T follicular helper cell (primary cell): Measurements from ENCODE around the gene ITSN1.

Experiments used
- DNase-seq: peaks from one replicate; pipeline ENCODE4 v3.0.0-alpha.2; 2020; ENCODE audit warnings: low read depth

The ITSN1 gene

GRCh38 chr21:33840771-33841170 is 198.5 kb downstream of the ITSN1 start:
- no peak for DNase-seq

- no peak for DNase-seq
These were observed 199.3 kb downstream of the ITSN1 start for GRCh38 chr21:33841561-33841960.

DNA sequence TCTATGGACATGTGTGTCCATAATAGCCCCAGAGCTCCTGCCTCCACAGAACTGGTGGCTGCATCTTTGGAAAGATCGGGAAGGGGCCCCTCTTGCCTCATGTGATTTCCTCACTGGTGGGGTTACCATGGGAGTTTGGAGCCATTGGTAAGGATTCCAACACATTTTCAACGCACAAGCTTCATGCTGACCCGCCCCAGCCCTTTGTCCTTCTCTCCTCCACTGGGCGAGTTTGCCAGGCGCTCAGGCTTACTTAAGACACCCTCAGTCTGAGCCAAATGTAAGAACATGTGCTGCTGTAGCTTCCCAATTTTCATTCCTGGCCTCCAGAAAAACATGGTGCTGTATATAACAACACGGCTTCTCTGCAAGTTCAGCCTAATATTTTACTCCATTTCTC is 200.9 kb downstream of the ITSN1 start:
- DNase-seq: no peak

DNA sequence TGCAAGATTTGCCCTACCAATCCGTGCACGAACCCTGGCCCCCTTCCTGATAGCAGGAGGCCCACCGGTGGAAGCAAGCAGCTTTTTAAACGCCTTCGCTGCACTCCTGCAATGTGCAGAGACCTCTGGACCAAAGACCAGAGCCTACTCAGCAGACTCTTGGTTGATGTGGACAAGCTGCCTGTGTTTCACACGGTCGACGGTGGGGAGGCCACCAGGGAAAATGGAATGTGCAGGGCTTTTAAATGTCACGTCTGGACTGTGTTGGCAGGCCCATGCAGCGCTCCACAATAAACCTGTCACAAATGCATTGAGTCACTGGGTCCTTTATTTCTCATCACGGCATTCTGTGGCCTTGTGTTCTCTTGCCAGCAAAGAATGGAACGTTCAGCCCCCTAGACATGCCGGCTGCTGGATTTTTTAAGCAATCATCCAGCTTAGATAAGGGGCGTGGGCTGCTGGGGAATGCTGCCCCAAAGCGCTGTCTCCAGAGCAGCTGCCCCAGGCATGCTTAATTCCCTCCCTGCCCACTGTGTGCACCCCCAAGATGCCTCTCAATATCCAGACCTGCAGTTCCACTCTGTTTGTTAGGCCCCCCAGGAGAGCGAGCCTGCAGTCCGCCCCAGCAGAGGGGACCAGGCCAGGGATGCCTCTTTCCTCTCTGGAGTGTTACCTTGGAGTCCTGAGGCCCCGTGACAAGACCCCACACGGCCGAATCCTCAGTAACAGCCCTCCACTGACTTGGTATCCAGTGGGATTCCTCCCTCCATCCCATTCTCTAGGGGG is 202.0 kb downstream of the ITSN1 start:
- no peak for DNase-seq

DNA sequence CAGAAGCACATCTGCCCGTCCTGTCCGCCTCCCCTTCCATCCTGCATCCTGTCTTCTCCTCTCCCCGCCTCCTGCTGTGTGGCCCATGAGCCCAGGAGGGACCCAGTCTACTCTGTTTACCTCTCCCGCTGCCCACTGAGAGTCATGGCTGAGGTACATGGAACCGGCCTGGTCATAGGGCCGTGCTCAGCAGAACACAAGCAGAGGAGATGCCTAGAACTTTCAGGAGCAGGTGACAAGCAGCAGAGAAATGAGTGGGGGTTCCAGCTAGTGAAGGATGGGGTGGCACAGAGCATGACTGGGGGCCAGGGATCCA is 202.5 kb downstream of the ITSN1 start:
- no peak for DNase-seq

DNA sequence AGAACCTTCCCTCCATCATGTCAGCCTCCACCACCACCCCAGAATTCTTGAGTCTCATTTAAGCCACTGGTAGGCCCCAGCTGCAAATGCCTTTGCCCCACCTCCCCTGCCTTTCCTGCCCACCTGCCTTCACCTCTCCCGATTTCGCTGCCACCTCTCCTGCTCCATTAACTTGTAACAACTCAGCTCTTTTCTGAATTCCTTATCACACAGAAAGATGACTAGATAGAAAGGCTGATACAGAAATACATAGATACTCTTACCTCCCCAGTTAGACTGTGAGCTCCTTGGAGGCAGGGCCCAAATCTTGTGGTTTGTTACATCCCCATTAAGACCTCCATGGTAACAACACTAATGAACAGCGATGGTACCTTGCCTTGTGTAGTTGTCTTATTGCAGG is 203.8 kb downstream of the ITSN1 start:
- DNase-seq: no peak

DNA sequence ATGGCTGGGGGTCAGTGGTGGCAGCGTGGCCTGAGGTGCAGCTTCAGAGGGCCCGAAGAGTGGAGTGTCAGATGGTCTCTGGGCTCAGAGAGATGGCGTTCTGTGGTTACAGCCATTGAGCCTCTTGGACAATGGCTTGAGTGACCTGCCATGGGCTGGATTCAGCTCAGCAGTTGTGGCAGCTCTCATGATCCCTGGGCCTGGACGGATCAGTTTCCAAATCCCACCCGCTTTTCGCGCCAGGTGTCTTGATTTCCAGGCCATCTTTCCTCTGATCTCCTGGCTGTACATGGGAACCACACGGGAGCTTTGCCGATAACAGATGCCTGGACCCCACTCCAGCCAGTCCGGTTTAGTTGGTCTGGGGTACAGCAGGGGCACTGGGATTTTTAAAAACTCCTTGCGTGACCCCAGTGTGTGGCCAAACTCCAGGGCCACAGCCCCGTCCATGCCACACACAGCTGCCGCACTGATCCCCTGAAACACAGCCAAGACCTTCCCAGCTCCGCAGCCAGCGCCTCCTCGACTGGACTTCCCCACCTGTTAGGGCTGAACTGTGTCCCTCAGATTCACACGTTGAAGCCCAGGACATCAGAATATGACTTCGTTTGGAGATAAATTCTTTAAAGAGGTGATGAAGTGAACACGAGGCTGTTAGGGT is 205.4 kb downstream of the ITSN1 start:
- no peak for DNase-seq

- DNase-seq: no peak
These were observed 206.1 kb downstream of the ITSN1 start for GRCh38 chr21:33848249-33848953.

- DNase-seq: no peak
These were observed 207.5 kb downstream of the ITSN1 start for GRCh38 chr21:33849834-33850233.

GRCh38 chr21:33850401-33850800 is 208.1 kb downstream of the ITSN1 start:
- no peak for DNase-seq

DNA sequence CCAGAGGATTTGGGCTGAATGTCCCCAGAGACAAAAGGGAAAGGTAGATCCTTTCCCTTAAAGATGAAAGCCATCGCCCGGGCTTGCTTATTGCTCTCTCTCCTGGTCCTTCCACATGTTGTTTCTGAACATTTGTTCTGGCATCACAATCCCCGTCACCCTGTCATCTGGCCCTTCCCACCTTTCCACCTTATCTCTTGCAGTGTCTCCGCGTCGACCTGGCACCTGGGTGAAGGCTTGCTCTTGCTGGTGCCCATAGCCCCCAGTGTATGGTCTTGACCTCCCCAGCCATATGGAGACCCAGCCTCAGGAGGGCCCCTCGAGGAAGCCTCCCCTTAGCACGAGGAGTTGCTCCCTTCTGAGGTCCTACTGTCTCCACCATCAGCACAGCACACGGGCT is 208.7 kb downstream of the ITSN1 start:
- DNase-seq: no peak

- no peak for DNase-seq
These were observed 210.2 kb downstream of the ITSN1 start for GRCh38 chr21:33852485-33852884.

DNA sequence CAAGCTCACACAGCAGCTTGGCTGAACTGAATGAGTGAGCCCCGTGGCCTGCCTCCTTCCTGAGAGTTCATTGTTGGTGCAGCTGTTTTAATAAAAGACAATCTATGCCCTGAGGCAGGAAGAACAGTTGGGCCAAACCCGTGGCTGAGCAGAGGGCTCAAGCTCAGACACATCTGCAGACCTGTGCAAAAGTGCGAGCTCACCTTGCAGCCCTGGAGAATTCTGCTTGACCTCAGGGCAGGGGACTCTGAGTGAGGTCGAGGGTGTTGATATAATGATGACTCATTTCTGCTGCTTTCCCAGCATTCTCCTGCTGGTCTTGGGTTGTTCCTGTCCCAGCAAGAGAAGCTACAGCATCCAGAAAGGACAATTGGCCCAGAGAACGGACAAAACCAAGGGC is 212.3 kb downstream of the ITSN1 start:
- DNase-seq: no peak

GRCh38 chr21:33855190-33855589 is 212.9 kb downstream of the ITSN1 start:
- no peak for DNase-seq

DNA sequence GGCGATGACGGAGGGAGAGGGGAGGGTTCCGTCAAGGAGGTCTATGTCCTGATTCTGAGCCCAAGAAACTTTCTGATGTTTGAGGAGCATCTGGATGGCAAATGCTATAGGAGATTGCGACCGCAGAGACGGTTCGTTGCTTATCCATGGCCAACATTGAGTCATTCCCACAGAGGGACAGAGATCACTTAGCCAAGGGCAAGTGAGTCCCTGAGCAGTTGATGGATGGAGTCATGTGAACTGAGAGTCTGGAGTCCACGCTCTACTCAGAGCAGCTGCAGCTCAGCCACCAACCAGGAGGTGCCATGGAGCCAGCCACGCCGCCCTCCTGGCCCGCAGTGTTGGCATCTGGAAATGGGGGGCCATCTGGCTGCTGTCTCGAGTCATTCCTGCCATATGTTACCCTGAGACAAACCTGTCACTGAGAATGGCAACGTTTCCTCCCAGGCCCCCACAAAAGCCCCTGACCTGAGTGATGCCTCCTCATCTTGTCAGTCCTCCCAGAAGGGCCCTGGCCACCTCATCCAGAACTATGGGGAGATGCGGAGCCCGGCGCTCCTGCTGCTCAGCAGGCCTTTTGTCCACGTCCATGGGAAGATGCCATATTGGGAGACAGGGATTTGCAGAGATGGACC is 214.7 kb downstream of the ITSN1 start:
- DNase-seq: no peak

- no peak for DNase-seq
These were observed 215.8 kb downstream of the ITSN1 start for GRCh38 chr21:33857846-33858666.

DNA sequence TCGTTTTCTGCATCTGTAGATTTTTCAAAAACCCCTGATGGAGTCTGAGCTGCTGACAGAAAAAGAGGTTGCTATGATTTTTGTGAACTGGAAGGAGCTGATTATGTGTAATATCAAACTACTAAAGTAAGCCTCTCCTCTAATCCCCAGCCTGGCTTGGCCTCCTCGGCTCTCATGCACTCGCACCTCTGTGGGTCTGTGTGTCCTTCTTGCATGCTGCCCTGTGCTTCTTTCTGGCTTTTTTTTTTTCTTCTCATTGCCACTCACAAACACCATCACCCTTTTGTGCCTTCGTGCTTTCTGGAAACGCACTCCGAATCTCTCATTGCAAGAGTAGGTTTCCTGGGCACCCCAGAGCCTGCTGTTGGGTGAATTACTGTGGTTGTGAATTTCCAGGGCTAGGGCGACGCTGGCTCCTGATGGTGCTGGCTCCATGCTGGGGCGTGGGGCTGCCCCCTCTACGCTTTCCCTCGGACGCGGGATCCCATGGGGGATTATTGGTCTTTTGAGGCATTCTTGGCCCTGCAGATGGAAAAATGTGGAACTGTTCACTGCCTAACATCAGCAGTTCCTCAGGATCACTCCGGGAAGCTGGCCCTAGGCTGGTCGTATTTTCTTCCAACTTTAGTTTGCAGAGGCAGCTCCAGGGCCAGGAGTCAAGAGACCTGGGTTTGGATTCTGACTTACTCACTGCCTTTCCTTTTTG is 216.5 kb downstream of the ITSN1 start:
- no peak for DNase-seq

DNA sequence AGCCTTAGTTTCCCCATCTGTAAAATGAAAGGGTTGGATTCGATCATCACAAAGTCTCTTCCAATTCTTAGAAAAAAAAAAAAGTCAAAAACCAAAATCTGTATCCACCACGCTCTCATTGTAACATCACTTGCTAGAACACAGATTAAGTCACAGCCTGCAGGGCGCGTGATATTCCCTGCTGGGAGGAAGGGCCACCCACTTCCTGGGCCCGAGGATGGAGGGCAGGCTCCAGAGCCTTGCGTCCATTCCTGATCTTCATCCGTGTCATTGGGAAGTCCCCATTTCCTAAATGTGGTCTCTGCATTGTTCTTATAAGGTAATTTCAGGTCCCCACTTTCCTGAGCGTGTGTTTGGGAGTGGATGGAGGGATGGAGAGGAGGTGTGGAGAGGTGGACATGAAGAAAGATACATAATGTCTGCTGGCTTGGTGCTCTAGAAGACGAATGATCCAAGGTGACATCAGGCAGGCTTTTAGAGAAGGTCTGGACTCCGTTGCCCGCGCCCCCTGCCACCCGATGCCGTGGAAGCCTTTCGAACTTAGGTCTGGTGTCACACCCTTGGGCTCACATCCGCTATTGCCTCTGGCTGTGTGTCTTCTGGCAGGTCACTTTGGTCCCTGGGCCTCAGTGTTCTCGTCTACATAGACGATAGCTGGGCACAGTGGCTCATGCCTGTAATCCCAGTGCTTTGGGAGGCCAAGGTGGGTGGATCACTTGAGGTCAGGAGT is 217.2 kb downstream of the ITSN1 start:
- DNase-seq: no peak

DNA sequence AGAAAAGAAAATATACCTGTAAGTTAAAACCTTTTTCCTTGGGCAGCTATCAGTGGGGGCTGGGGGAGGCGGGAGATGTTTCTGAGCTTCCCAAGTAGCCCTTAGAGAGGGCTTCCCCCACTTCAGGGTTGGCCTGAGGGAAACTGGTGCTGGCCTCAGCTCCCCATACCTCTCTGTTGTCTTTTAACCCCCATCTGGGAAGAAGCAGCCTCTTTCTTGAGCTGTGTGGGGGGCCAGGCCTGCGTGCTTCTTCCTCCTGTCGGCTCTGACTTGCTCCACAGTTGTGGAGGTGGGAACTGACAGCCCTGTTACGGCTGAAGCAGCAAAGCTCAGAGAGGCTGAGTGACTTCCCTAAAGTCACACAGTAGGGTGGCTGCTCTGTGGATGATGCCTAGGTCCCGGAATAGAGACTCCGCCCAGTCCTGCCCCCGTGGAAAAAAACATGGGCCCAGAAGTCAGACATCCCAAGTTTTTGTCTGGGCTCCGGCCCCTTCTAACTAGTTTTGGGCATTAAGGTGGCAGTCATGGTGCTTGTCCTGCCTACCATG is 218.1 kb downstream of the ITSN1 start:
- no peak for DNase-seq

GRCh38 chr21:33861125-33861524 is 218.8 kb downstream of the ITSN1 start:
- no peak for DNase-seq
